Stimulated activated CD4-positive, alpha-beta T cell treated with anti-CD3 and anti-CD28 coated beads, TNF-alpha, amount 100 ng/mL, for 1 hour (primary cell): ENCODE data around the gene ASPA.
"Not testable (repeated sequence)": the region's sequence is repeated elsewhere in the genome, so short reads cannot be mapped to it uniquely, and the experiment has no call there.

Experiments
- DNase-seq, 3 donors: peaks; one replicate each; pipeline ENCODE4 v3.0.0-alpha.2; 2020; ENCODE audit warnings: low read depth in 3 of 3, low spot score in 1 of 3

ASPA gene

DNA sequence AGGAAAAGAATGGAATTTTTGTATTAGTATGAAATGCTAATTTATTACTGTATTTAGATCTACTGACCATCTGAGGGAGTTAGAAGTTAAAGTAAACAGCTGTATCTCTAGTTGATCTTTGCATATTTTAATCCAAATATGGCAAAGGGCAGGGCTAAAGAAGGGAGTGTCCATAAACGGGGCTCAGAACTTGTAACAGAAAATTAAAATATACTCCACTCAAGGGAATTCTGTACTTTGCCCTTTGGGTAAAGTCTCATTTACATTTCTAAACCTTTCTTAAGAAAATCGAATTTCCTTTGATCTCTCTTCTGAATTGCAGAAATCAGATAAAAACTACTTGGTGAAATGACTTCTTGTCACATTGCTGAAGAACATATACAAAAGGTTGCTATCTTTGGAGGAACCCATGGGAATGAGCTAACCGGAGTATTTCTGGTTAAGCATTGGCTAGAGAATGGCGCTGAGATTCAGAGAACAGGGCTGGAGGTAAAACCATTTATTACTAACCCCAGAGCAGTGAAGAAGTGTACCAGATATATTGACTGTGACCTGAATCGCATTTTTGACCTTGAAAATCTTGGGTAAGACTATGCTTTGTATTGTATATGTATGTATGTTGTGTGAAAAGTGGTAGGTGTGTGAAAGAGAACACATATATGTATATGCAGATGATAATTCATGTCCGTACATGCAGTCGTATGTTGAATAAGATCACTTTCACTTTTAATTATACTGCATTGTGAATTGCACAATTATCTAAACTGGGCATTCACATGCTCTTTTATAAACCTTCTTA is at the start of gene ASPA:
Gene ASPA (plus strand): TSS at position 186 of the 799 bp plus-strand sequence. CDS start 163 bp downstream, at position 349.
- DNase-seq = no peak

DNA sequence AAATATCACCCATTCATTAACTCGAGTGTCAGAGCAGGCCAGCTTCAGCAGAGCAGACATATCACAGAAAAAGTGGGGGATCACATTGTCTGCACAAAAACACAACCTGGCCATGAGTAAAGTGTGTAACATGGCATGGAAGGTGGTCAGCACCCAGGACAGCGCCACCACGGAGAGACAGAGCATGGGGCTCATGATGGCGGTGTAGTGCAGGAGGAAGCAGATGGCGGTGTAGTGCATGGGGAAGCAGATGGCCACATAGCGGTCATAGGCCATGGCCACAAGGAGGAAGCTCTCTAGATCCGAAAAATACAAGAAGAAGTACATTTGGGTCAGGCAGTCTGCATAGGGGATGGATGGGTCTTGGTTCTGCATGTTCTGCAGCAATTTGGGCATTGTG is 42.6 kb upstream of the ASPA start:
- DNase-seq = peak in 1 of 3 donors; percentile 3

- DNase-seq = no peak
These were observed 42.1 kb upstream of the ASPA start, which contains the start of gene OR1E2 for GRCh38 chr17:3433741-3434140. TSS of gene OR1E2 (minus strand) at chr17:3433841. CDS start at chr17:3433841, 0 bp downstream.

DNA sequence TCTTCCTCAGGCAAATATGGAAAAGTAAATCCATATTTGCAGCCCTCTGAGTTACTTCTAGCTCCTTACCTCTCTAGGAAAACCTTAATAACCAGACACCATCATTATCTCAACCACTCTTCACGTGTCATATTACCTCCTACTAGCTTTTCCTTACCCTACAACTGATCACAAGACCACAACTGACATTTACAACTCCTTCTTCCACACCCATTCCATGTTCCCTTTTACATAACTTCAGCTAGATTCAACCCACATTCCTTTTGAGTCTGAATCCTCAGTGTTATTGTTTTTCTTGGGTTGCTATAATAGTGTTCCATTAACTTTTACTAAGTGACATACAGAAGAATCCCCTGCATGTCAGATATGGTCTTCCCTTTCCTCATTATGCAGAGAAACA is 37.4 kb upstream of the ASPA start:
- DNase-seq = no peak

GRCh38 chr17:3440451-3440850 is 35.3 kb upstream of the ASPA start:
- no peak for DNase-seq

GRCh38 chr17:3447625-3448024 is 28.2 kb upstream of the ASPA start:
- DNase-seq = no peak

DNA sequence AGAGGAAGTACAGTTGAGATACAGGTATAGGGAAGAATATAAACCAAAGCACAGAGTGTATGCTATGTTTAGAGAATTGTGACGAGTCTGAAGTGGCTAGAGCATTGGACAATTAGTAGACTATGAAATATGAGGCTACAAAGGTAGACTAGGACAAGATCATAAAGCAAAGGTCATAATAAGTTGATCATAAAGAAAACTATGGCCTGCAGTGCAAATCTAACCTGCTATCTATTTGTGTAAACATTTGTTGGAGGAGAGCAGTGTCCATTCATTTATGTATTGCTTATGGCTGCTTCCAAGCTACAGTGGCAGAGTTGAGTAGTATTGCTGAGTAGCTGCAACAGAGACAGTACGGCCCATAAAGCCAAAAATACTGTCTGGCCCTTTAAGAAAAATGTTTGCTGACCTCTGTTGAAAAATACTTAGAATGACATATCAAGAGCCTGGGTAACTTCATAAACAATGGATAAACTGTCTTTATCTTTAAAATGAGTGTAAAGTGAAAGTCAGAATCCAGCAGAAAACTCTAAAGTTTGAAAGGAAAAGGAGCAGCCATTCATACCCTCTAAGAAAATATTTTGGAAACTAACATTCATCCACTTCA is 27.6 kb upstream of the ASPA start:
- no peak for DNase-seq

GRCh38 chr17:3466355-3466754 is 9.4 kb upstream of the ASPA start:
- DNase-seq = not testable (repeated sequence)

GRCh38 chr17:3469529-3469928 is 6.3 kb upstream of the ASPA start:
- DNase-seq = no peak

- no peak for DNase-seq
These were observed 4.2 kb upstream of the ASPA start, which contains the start of gene SPATA22 for GRCh38 chr17:3471599-3471998. TSS of gene SPATA22 (minus strand) at chr17:3471819. CDS start at chr17:3469325, 2,494 bp downstream.

- no peak for DNase-seq
These were observed 3.7 kb upstream of the ASPA start for GRCh38 chr17:3472137-3472536.

GRCh38 chr17:3474212-3474611 is 1.6 kb upstream of the ASPA start:
- no peak for DNase-seq

GRCh38 chr17:3475251-3475685 is 529 bp upstream of the ASPA start:
- no peak for DNase-seq

GRCh38 chr17:3479988-3480387 is 4.2 kb downstream of the ASPA start:
- no peak for DNase-seq

- no peak for DNase-seq
These were observed 7.1 kb downstream of the ASPA start for GRCh38 chr17:3482852-3483251.

GRCh38 chr17:3485481-3486068 is 9.8 kb downstream of the ASPA start:
- DNase-seq = no peak

DNA sequence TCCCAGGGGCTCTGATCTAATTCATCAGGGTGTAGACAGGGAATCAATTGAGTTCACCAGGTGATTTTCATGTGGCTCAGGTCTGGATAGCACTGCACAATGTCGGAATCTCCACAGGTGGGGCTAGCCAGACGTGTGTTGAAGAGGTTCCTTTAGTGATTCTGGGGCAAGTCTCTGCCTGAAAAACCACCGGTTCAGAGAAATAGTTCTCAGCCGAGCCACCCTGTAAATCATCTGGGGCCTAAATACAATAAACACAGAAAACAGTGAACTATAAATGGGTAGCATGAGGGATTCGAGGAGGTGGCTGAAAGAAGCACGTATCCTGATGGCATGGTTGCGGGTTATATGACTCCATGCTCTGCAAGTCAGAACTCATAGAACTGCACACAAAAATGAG is 21.3 kb downstream of the ASPA start:
- no peak for DNase-seq

GRCh38 chr17:3501344-3501743 is 25.5 kb downstream of the ASPA start:
- DNase-seq = no peak

DNA sequence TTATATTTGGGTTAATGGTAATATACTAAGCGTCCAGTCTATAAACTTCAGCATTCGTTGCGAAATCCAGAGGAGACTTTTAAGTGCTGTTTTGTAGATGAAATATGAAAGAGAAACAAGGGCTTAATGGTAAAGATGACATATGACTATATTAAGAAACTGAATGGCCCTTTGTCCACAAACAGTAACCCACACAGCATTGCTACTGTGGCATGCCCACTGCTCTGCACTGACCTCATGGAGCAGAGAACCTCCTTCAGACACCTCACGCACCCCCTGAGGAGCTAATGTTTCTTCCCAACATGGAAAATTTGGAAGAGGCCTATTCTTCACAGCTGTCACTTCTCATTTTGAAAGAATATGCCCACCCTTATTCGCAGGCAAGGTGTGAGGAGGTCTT is 26.7 kb downstream of the ASPA start:
- DNase-seq = no peak

DNA sequence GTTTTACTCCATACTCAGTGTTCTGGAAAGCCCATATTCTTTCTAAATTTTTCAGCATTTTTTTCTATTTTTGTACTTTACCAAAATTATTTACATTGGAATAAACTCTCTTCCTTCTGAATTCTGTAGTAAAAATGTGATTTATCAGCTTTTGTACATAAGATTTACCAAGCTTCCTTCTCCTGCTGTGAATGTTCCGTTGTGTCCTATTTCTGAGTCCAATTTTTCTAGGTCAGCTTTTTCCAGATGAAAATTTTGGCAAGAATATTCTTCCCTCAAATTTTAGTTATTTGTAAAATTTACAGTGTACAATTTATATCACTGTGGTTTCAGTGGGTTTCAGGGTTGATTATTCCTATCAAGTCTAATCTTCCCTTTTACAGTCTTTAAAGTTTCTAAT is 27.5 kb downstream of the ASPA start:
- no peak for DNase-seq

- DNase-seq = no peak
These were observed 29.2 kb downstream of the ASPA start for GRCh38 chr17:3505008-3505407.

GRCh38 chr17:3506054-3506453 is 30.3 kb downstream of the ASPA start:
- DNase-seq = no peak
